Heart left ventricle (tissue), 13 donors: ENCODE results near the gene ACTL6B.

ENCODE experiments used
- CTCF ChIP-seq, 12 donors: fragments of 200-600 bp; sonication (generic) in 4 of 12; IDR thresholded peaks; one replicate each; pipeline versions ENCODE4 v1.5.0 to v1.8.0; 2018 to 2022; ENCODE audit warnings: antibody characterized with exemption in 12 of 12, mild to moderate bottlenecking in 5 of 12
- POLR2A ChIP-seq, 2 donors: fragments of 450-650 bp; IDR thresholded peaks; one replicate each; pipeline ENCODE4 v1.6.1; 2017; ENCODE audit warnings: antibody characterized with exemption in 2 of 2, mild to moderate bottlenecking in 2 of 2, moderate library complexity in 2 of 2
- donor health status: ischemic (EF 13 %, LVEDD 7.1; RV severe dilation, severe dysfunction).
- donor health status: DM: no; HTN: yes; CAD: no.
- donor health status: DM: no; HTN: no; CAD: no.
- donor health status: ischemic (EF 25% LVEDD 6.9; RV normal size, moderate dysfunction).
- donor health status: ischemic (EF 25% LVEDD 5.7; RV mildly dilated, moderate dysfunction).
- donor health status: ischemic (EF 35%, LVEDD 5.7; RV mildly dilated, moderate dysfunction).
- donor health status: nonischemic (EF 11% LVEDD 7.7; RV severe dilation, severe dysfunction).
- donor health status: DM: yes; HTN: yes; CAD: no.
- donor health status: PGD.
- donor health status: ischemic (EF 29% LVEDD 5.4; RV normal size, mild dysfunction).
- donor health status: nonischemic (EF 23%, LVEDD 6.1; RV moderate dilation, normal function).

- TF ChIP-seq POLR2A (IDR thresholded peaks at IDR 0.05) (no peak), CTCF (IDR thresholded peaks at IDR 0.05) (no peak)
These were observed 57.8 kb downstream of the ACTL6B start for GRCh38 chr7:100598425-100598824.
